Measurements from ENCODE around the gene ALKAL2.
"Not testable (repeated sequence)": the region's sequence is repeated elsewhere in the genome, so short reads cannot be mapped to it uniquely, and the experiment has no call there.

ALKAL2 gene

GRCh38 chr2:287911-288757 lies at the start of gene ALKAL2:
ALKAL2 (minus strand) TSS chr2:288091; CDS start chr2:287835, 256 bp downstream.
- H3K27ac ChIP-seq: no peak within 1 kb of the TSS
- DNase-seq (ENCODE audit: low read depth, low spot score): no peak

- H3K27ac ChIP-seq; DNase-seq (ENCODE audit: low read depth, low spot score): not testable (repeated sequence)
Observed at GRCh38 chr2:336949-337348, 49.1 kb upstream of the ALKAL2 start.

GRCh38 chr2:336360-336759 lies 48.5 kb upstream of the ALKAL2 start:
- DNase-seq (ENCODE audit: low read depth, low spot score): no peak
- no peak overlapping the region for H3K27ac ChIP-seq

GRCh38 chr2:332592-332991 lies 44.7 kb upstream of the ALKAL2 start:
- H3K27ac ChIP-seq: no peak overlapping the region
- DNase-seq (ENCODE audit: low read depth, low spot score): no peak

GRCh38 chr2:328761-329160 lies 40.9 kb upstream of the ALKAL2 start:
- DNase-seq (ENCODE audit: low read depth, low spot score): peak; percentile 5
- no peak overlapping the region for H3K27ac ChIP-seq

GRCh38 chr2:323035-323434 lies 35.1 kb upstream of the ALKAL2 start:
- H3K27ac ChIP-seq: no peak overlapping the region
- DNase-seq (ENCODE audit: low read depth, low spot score): no peak

- DNase-seq (ENCODE audit: low read depth, low spot score): no peak
- H3K27ac ChIP-seq: no peak overlapping the region
Observed at GRCh38 chr2:322326-322725, 34.4 kb upstream of the ALKAL2 start.

GRCh38 chr2:320561-320960 lies 32.7 kb upstream of the ALKAL2 start:
- DNase-seq (ENCODE audit: low read depth, low spot score): no peak
- no peak overlapping the region for H3K27ac ChIP-seq

GRCh38 chr2:319059-319600 lies 31.2 kb upstream of the ALKAL2 start:
- no peak overlapping the region for H3K27ac ChIP-seq
- no peak for DNase-seq (ENCODE audit: low read depth, low spot score)

GRCh38 chr2:317501-318424 lies 29.9 kb upstream of the ALKAL2 start:
- DNase-seq (ENCODE audit: low read depth, low spot score): no peak
- H3K27ac ChIP-seq: no peak overlapping the region

GRCh38 chr2:316381-316780 lies 28.5 kb upstream of the ALKAL2 start:
- no peak for DNase-seq (ENCODE audit: low read depth, low spot score)

GRCh38 chr2:315925-316324 lies 28.0 kb upstream of the ALKAL2 start:
- H3K27ac ChIP-seq; DNase-seq (ENCODE audit: low read depth, low spot score): not testable (repeated sequence)

More at GRCh38 chr2:316381-316780, 28.5 kb upstream of the ALKAL2 start:
- no peak overlapping the region for H3K27ac ChIP-seq

- H3K27ac ChIP-seq: no peak overlapping the region
- no peak for DNase-seq (ENCODE audit: low read depth, low spot score)
Observed at GRCh38 chr2:314561-315336, 26.9 kb upstream of the ALKAL2 start.

GRCh38 chr2:313991-314390 lies 26.1 kb upstream of the ALKAL2 start:
- DNase-seq (ENCODE audit: low read depth, low spot score): no peak
- no peak overlapping the region for H3K27ac ChIP-seq

GRCh38 chr2:310994-311393 lies 23.1 kb upstream of the ALKAL2 start:
- H3K27ac ChIP-seq: no peak overlapping the region
- no peak for DNase-seq (ENCODE audit: low read depth, low spot score)

GRCh38 chr2:309954-310510 lies 22.1 kb upstream of the ALKAL2 start:
- H3K27ac ChIP-seq: no peak overlapping the region
- no peak for DNase-seq (ENCODE audit: low read depth, low spot score)

- no peak for DNase-seq (ENCODE audit: low read depth, low spot score)
- no peak overlapping the region for H3K27ac ChIP-seq
Observed at GRCh38 chr2:309148-309953, 21.5 kb upstream of the ALKAL2 start.

- DNase-seq (ENCODE audit: low read depth, low spot score): no peak
- no peak overlapping the region for H3K27ac ChIP-seq
Observed at GRCh38 chr2:305366-305765, 17.5 kb upstream of the ALKAL2 start.

- no peak for DNase-seq (ENCODE audit: low read depth, low spot score)
Observed at GRCh38 chr2:296354-296753, 8.5 kb upstream of the ALKAL2 start.

More at GRCh38 chr2:296354-296753, 8.5 kb upstream of the ALKAL2 start:
- no peak overlapping the region for H3K27ac ChIP-seq
